HG02852 (cell line): Measurements from ENCODE around the gene SPTBN5.

ENCODE experiments used
- ATAC-seq: cut with Tn5 transposase; IDR thresholded peaks from one replicate; pipeline ENCODE4 v1.9.1; 2021; ENCODE audit warnings: mild to moderate bottlenecking, moderate library complexity; ENCODE audit not compliant: unreplicated experiment

SPTBN5 gene

DNA sequence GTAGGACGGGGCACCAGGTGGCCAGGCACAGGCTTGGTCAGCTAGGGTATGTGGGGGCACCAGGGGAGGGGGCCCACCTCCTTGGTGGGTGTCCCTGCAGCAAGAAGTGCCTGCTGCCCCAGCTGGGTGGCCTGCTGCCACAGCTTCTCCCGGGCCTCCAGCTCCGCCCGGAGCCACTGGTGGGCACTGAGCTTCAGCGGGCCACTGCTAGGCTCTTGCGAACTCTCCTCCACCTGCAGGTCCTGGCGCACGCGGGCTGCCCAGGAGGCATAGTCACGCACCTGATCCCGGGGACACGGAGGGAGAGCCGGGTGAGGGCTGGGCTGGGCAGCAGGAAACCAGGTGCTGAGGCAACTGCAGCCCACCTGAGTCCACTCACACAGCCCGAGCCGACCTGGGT lies 25.5 kb downstream of the SPTBN5 start:
- no peak for ATAC-seq

DNA sequence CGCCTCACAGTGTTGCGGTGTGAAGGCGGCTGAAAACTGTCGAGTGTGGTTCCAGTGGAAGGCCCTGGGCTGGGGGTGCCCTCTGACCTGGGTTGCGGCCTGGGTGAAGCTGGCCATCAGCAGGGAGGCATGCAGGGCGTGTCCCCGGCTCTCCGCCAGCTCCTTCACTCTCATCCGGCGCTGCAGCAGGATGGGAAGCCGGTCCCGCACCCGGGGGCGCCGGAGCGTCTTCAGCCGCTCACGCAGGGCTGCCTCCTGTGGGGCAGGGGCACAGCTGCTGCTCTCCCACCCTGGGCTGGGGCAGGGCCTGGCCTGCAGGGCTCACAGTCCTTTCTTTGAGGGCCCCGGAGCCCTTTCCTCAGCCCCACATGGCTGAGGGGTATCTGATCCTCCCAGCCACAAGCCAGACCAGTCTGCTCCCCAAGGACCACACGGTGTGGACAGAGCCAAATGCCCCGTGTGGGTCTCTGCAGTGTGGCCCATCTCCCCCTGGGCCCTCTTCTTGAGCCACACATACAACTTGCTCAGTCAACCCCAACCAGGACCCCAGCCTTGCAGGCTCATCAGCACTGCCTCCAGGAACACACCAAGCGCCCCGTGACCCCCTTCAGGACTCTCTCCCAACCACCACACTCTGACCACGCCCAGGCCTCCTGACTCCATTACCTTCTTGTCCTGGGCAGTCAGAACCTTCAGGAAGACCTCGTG lies 26.8 kb downstream of the SPTBN5 start:
- ATAC-seq = no peak

DNA sequence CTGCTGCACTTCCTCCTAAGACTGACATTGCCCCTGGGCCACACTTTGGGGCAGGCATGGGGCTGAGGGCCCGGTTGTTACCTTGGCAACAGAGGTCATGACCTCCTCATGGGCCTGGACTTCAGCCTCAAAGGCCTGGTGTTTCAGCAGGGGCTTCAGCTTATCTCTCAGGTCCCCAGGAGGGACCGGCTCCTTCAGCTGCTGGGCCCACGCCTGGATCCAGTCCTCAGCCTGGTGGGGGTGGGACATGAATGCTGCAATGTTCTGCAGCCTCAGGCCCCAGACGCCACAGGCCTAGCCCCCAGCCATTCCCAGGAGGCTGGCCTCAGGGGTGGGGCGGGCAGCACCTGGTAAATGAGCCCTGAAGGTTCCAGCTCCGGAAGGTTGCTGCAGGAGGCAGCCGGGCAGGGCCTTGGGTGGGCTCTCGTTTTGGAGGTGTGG lies 27.6 kb downstream of the SPTBN5 start:
- no peak for ATAC-seq

DNA sequence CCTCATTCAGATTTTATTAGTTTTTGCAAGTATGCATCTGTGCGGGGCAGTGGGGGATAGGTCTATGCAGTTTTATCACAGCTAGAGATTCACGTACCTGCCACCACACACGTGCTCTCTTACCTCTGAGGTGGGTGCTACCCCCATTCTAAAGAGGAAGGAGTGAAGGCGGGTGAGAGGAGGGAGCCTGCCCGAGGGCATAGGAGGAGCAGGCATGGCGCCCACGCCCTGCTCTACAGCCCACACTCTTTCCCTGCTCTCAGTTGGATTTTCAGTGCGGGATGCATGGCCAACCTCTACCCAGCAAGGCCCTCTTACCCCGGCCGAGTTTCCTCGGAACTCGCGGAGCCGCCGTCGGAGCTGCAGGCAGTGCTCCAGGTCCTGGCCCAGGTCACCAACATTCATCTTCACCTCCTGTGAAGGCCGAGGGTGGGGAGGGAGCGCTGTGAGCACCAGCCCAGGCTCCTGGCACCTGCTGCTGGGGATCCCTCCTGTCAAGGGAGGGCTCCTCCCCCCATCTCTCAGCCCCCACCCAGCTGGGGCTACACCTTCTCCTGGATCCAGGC lies 28.3 kb downstream of the SPTBN5 start:
- ATAC-seq = no peak

DNA sequence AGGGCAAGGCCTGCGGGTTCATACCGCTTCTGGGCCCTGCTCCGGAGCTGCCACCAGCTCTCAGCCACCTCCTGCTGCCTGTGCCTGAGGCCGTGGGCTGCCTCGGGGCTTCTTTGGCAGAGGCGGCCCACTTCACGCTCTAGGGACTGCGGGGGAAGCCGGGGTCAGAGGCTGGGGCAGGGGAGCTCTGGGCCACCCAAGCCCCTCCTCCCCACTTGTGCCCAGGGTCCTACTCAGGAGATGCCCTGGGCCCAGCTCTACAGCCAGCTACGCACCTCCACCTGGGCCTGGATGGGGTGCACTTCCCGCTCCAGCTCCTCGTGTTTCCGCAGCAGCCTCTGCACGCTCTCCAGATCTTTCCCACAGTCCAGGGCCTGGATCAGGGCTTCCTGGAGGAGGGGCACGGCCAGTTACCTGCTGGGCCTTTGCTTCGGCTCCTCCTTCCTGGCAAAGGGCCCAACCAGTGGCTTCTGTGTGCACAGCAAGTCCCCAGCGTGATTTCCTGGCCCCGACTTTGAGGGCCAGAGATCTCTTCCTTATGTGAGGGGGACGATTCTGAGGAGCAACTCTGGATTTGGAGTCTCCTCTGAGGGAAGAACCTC lies 31.2 kb downstream of the SPTBN5 start:
- ATAC-seq = no peak

DNA sequence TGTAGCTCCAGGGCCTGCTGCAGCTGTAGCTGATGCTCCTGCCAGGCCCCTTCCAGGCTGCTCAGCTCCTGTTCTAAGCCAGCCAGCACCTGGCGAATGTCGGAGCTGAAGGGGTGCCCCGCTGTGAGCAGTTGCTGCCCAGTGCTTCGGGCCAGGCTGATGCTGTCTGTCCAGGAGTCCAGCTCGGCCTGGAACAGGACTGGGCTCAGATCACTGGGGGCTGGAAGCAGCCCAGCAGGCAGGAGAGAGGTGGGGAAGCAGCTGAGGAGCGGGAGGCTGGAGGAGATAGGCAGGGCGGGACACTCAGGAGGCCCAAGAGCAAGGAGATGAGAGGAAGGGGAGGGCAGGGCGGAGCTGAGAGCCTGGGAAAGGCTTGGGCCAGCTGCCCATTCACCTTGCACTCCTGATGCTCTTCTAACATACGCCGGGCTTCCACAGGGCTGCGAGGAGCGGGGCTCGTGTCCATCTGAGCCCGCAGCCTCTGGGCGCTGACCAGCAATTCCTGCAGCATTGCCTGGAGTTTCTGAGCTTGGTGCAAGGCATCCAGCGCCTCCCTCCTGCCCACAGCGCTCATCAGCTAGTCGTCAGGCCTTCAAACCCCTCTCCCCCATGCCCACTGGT lies 32.0 kb downstream of the SPTBN5 start:
- no peak for ATAC-seq

DNA sequence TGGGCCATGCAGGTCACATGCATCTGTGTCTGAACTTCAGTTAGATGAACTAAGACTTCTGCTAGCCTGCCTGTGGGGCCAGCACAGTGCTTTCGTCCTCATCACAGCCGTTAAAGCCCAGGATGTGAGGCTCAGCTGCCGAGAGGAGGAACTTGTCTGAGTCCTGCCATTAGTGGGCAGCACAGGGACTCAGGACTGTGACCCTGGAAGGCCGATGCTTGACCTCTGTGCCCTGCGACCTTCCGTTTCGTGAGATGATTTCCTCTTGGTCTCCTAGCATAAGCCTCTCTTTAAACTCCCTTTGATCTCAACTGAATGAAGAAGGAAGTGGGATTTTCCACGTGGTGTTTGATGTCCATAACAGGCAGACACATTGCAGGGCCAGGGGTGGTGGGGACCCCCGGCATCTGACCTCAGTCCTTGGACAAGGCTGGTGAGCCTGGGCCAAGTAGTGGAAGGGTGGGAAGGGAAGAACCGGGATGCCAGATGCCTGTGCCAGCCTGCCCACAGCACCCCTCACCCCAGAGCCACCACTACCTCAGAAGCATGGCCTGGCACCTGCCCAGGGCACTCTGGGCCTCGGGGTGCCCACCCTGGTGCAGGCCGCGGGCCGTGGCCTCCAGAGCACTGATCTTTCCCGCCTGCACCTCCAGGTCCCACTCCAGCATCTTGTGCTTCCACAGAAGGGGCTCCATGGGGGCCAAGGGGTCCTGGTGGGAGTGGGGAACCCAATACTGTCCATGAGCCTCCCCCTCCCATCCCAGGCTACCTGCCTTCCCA lies 33.6 kb downstream of the SPTBN5 start:
- no peak for ATAC-seq

DNA sequence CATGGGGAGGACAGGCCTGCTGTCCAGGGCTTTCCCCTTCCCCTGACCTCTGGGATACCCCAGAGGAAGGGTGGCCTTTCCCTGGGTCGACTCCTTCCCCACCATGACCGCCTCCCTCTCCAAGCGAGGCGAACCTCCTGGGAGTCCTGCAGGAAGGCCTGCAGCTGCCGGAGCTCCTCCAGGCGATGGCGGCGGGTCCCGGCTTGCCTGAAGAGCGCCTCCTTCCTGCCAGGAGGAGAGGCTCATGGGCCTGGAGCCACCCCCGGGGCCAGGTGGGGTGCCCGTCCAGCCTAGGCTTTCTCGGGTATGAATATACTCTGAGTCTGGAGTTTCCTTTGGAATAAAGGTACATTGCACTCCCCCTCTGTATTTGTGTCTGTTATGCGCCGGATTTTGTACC lies 35.1 kb downstream of the SPTBN5 start:
- ATAC-seq = no peak

DNA sequence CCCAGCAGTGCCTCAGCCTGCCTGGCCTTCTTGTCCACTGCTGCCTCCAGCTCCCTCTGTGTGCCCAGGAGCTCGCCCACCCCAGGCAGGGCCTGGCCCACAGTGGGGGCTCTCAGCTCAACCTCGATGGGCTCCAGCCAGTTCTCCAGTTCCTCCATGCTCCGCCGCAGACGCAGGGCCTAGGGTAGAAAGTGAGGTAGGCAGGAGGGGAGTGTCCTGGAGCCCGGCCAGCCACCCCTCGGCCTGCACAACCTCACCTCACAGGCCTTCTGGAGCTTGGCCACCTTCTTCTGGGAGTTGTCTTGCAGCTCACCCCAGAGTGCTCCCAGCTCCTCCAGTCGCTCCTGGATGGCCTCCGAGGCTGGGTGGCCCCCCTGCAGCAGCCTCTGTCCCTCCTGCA lies 36.5 kb downstream of the SPTBN5 start:
- no peak for ATAC-seq

DNA sequence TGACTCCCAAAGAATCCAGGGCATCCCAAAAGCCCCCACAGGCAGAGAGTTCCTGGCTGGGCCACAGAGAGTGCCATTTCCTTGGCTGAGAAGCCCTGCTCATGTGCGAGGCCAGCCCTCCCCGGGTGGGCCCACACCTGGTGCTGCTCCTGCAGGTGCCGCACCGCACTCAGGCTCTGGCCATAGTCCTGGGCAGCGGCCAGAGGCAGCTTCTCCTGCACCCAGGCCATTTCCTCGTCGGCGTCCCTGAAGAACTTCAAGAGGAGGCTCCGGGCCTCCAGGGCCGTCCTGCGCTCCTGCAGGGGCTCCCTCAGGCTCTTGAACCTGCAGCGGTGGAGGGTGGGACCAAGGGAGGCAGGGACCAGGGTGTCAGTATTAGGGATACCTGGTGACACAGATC lies 37.1 kb downstream of the SPTBN5 start:
- ATAC-seq = no peak

DNA sequence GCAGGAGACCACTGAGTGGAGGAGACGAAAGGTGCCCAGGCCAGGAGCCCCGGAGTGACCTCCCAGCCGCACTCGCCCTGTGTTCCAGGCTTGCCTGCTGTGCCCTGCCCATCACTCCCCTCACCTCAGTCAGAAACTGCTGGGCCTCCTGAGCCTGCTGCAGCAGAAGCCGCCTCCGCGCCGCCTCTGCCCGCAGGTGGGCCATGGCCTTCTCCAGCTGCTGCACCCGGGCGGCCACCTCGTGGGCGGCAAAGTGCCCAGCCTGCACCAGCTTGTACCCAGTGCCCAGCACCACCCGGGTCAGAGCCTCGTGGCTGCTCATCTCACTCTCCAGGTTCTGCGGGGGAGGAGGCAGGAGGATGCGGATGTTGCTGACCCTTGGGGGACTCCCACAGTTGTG lies 37.6 kb downstream of the SPTBN5 start:
- ATAC-seq = no peak

DNA sequence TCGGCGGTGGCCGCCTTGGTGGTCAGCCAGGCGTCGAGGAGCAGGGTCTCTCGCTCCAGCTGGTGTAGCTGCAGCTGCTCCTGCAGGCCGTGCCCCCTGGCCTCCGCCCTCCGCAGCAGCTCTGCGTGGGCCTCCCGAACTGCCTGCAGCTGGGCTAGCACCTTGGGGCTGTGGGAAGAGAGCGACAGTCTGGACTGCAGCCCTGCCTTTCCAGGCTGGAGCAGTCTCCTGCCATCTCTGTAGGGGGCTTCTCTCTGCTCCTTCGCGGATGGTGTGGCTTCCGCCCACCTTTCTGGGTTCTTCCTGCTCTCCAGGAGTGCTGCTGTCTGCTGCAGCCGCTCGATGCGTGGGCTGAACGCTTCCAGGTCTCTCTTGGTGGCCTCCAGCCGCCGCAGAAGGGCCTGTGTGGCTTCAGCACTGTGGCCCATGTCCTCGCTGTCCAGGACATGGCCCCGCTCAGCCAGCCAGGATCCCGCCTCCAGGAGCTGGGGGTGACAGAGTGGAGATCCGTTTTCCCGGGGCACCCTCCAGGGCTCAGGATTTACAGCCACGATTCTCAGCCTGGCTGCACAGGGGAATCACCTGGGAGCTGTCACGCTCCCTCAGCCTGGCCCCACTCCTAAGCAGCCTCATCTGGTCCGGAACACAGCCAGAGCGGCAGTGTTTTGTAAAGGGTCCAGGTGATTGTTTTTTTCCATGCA lies 38.4 kb downstream of the SPTBN5 start:
- no peak for ATAC-seq

DNA sequence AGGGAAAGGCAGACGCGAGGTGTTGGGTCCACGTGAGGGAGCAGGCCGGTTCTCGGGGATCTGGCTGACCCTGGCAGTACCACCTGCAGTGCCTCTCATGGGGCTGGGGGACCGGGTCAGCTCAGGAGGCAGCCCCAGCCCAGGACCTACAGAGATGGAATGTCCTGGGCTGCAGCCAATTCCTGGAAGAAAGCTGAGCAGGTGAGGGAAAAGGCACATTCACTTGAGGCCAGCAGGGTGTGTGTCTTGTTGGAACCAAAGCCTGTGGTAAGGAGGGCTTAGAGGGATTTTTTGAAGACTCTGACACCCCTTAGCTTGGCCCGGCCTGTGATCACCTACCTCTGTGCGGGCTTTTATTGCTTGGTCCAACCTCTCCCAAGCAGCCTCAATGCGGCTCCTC lies 39.4 kb downstream of the SPTBN5 start:
- ATAC-seq = no peak

DNA sequence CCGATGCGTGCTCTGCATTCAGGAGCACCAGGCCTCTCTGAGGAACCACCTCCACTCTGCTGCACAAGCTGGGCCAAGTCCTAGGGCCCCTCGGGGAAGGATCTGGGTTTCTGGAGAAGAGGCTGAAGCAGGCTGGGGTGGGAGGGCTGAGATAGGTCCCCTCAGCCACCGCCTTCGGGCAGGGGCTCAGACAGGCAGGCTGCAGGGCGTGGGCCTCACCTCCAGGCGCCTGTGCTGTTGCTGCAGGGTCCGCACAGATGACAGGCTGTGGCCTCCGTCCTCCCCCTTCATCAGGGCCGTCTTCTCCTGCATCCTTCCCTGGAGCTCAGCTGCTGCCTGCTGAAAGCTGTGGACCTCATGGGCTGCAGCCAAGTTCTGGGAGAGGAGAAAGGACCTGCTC lies 40.0 kb downstream of the SPTBN5 start:
- no peak for ATAC-seq

DNA sequence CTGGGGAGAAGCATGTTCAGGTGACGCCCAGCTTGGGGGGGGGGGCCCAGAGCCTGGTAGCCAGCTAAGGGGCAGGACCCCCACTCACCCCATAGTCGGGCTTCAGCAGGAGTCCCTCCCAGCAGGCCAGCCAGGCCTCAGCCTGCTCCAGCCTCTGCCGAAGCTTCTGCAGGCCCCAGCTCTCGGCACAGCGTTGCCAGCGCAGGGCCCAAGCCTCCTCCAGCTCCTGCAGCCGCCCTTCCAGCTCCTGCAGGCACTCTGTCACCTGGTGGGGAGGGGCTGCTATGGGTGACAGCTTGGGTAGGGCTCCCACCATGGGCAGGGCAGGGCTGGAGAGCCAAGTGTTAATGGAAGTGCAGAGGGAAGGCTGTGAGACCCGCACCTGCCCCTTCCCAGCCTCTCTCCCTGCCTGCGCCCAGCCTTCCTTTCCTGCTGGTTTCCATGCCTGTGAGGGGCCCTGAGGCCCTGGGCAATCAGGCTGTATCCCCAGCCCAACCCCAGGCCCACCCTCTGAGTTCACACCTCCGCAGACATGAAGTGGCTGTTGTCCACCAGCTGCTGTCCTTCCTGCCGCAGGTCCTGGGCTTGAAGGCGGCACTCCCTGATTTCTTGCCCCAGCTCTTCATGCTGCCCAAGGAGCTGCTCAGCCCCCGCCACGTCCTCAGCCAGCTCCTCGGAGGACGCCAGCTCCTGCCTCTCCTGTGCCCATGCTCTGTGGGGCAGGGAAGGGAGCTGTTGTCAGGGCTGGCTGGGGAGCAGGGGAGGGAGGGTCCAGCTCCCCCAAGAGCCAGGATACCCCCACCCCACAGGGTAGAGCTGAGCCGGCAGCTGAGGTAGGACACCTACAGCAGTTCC lies 40.9 kb downstream of the SPTBN5 start:
- no peak for ATAC-seq

DNA sequence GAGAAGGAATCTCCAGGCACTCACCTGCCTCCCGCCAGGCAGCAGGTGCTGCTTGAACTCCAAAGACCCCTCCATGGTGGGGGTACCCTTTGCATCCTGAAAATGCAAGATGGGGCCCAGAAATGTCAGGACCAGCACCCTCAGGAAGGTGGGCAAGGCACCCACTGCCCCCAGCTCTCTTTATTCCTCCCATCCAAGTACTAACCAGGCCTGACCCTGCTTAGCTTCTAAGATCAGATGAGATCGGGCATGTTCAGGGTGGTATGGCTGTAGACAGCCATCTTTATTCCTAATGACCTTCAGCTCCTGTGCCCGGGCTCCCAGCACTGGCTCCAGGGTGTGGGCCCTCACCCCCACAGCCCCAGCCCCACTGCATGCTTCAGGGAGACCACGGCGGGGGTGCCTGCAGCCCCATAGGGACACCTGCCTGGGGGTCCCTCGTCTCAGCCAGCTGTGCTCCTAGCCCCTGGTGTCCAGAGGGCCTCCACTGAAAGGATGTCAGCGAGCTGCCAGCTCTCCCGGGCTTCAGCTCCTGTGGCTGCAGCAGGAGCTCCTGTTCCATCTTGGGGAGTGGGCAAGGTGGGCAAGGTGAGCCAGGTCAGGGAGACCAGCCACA lies 42.0 kb downstream of the SPTBN5 start:
- no peak for ATAC-seq

DNA sequence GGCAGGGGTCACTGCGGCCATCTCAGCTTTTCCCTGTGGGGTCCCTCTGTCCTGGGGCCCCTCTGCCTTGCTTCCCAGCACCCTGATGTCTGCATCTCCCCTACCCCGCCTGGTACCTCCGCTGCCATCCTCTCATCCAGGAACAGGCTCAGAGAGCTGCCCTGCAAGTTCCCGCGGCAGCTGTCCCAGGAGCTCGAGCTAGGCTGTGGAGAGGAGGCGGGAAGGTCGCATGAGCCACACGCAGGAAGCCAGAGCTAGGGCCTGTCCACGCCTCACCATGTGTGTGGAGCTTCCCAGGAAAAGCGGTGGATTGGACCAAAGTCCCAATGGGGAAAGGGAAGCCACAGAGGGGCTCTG lies 42.7 kb downstream of the SPTBN5 start:
- ATAC-seq = no peak

DNA sequence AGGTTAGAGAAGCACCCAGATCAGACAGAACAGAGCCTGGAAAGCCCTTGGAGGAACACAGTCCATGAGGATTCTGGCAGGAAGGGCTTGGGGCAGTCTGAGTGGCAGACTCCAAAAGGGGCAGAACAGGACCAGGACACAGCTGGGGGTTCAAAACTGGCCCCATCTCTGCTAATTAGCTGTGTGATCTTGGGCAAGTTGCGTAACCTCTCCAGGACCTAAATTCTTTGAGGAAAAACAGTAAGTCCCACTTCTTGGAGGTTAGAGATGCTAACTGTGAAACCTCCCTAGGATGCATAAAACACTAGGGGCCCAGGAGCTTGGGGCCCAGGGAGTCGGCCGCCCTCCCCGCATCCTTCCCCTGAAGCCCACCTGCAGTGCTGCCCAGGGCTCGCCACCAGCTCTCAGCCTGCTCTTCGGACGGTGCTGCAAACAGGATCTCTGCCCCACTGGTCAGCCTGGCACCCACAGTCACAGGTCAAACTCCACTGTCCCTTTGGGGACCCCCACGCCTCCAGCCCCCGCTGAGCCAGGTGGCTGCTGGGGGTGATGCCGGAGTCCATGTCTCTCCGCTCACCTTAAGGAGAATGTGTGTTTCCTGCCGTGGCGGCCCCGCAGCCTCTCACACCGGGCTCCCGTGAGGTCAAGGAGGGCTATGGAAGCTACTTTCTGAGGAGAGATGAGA lies 43.2 kb downstream of the SPTBN5 start:
- ATAC-seq = no peak

DNA sequence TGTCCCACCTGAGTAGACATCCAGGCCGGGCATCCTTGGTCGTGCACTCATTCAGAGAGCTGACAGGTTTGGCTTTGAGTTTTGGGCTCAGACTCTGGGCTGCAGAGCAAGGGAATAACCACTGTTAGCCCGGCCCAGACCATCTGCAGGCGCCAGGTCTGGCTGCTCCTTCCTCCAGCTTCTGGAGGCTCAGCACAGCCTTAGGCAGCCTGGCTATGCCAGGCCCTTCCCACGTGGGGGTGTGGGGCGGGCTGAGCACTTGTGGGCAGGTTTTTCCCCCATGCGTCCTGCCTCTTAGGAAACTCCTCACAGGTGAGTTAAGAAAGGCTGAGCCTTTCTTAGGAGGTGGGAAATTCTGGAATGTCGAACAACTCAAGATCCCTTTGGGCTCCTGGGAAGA lies 44.0 kb downstream of the SPTBN5 start:
- ATAC-seq = no peak
